ENCODE data around the gene TMEM72. TPM values are rescaled to one million over a fixed set of nuclear protein-coding genes. Genes with fewer than 3 reads are reported as not detected.

Gene TMEM72
- total RNA-seq, 1 experiment from 2014 or later = not detected

DNA sequence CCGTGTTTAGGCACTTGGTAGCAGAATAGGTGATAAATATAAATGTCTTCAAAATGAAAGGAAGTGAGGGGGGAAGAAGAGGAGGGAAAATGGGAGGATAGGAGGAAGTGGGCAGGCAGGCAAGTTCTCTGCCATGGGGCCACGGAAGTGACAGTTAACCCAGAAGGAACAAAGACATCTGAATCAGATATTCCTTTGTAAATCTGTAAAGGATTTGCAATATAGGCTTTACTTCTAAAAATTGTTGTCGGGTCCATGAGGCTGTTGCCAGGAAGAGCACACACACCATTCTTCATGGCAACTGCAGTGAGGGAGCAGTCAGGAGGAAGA is 24.8 kb downstream of the TMEM72 start:
- H3K4me2 ChIP-seq = no peak overlapping the region
- POLR2A ChIA-PET (ENCODE audit: unreplicated experiment) = no interaction called here

DNA sequence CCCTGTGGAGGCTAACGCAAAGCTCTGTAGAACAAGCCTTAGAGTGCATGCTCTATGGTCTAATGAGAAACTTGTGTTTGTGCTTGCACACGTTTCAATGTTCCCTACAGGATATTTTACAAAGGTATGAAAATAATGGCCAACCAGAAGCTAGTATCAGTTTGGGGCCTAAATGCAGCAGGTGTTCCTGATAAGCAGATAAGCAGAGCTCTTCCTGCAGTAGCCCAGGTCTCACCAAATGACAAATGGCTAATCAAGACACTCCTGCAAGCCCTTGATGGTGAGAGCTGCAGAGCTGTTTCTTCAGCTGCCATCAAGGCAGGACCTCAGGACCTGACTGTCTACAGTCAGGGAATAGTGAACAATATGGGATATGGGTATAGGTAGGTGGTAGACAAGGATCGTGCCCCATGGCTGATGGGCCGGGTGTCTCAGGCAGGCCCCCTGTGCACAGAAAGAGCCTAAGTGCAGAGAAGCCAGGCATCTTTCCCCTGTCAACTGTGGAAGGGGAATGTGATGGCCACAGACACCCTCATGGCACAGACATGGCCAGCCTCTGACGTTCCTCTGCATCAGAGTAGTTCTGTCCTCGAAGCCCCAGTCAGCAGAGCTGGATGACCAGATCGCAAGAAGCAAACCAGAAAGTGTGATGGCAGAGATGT is 25.3 kb downstream of the TMEM72 start:
- intact Hi-C loops (cut with micrococcal nuclease; ENCODE audit: unreplicated experiment) = no loop called here
- no peak for TF ChIP-seq EZH2 (IDR thresholded peaks at IDR 0.05; ENCODE audit: low read depth)
- TF ChIP-seq, protein P1, sequence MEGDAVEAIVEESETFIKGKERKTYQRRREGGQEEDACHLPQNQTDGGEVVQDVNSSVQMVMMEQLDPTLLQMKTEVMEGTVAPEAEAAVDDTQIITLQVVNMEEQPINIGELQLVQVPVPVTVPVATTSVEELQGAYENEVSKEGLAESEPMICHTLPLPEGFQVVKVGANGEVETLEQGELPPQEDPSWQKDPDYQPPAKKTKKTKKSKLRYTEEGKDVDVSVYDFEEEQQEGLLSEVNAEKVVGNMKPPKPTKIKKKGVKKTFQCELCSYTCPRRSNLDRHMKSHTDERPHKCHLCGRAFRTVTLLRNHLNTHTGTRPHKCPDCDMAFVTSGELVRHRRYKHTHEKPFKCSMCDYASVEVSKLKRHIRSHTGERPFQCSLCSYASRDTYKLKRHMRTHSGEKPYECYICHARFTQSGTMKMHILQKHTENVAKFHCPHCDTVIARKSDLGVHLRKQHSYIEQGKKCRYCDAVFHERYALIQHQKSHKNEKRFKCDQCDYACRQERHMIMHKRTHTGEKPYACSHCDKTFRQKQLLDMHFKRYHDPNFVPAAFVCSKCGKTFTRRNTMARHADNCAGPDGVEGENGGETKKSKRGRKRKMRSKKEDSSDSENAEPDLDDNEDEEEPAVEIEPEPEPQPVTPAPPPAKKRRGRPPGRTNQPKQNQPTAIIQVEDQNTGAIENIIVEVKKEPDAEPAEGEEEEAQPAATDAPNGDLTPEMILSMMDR (conservative IDR thresholded peaks at IDR 0.05) = no peak
- Histone ChIP-seq H2AFZ (no peak overlapping the region), H3K27ac (no peak overlapping the region), H3K4me3 (no peak overlapping the region), H3F3A (ENCODE audit: insufficient read depth, low read depth) (no peaks in the 10 kb centered on the region), H3K4me1 (replicated peaks; ENCODE audit: insufficient read depth) (no peaks in the 10 kb centered on the region), H3K4me2 (no peak overlapping the region), H3K79me2 (ENCODE audit: low read depth) (no peaks in the 10 kb centered on the region), H3K36me3 (ENCODE audit: low read depth) (no peaks in the 10 kb centered on the region), H3K9me2 (ENCODE audit: insufficient read depth) (no peaks in the 10 kb centered on the region), H3K9me3 (ENCODE audit: insufficient read depth, low read depth) (0 out of 2 replicates have a peak, but pooled peaks cover 10% of the 10 kb centered on the region), H4K20me1 (ENCODE audit: insufficient read depth) (no peaks in the 10 kb centered on the region), H3K27me3 (ENCODE audit: insufficient read depth, low read depth) (no peaks in the 10 kb centered on the region)
- no TSS peak for BruUV-seq (replicated peaks)
- ChIA-PET POLR2A (ENCODE audit: unreplicated experiment) (no interaction called here), CTCF (no interaction called here)
- DNase-seq = no peak

More for the DNA sequence above, 24.8 kb downstream of the TMEM72 start:
- Histone ChIP-seq H3K79me2 (ENCODE audit: low read depth) (no peaks in the 10 kb centered on the region), H3K27me3 (ENCODE audit: insufficient read depth, low read depth) (0 out of 2 replicates have a peak, but pooled peaks cover 2% of the 10 kb centered on the region), H3K36me3 (ENCODE audit: low read depth) (no peaks in the 10 kb centered on the region), H2AFZ (no peak overlapping the region), H3K27ac (no peak overlapping the region), H3K4me1 (replicated peaks; ENCODE audit: insufficient read depth) (no peaks in the 10 kb centered on the region), H3K9me2 (ENCODE audit: insufficient read depth) (no peaks in the 10 kb centered on the region), H4K20me1 (ENCODE audit: insufficient read depth) (no peaks in the 10 kb centered on the region), H3K9me3 (ENCODE audit: insufficient read depth, low read depth) (0 out of 2 replicates have a peak, but pooled peaks cover 8% of the 10 kb centered on the region), H3F3A (ENCODE audit: insufficient read depth, low read depth) (no peaks in the 10 kb centered on the region), H3K4me3 (no peak overlapping the region)
- CTCF ChIA-PET = no interaction called here
- TF ChIP-seq, protein P1 (conservative IDR thresholded peaks at IDR 0.05) = no peak
- no peak for TF ChIP-seq EZH2 (IDR thresholded peaks at IDR 0.05; ENCODE audit: low read depth)
- no TSS peak for BruUV-seq (replicated peaks)
- no peak for DNase-seq
- intact Hi-C loops (cut with micrococcal nuclease; ENCODE audit: unreplicated experiment) = no loop called here

DNA sequence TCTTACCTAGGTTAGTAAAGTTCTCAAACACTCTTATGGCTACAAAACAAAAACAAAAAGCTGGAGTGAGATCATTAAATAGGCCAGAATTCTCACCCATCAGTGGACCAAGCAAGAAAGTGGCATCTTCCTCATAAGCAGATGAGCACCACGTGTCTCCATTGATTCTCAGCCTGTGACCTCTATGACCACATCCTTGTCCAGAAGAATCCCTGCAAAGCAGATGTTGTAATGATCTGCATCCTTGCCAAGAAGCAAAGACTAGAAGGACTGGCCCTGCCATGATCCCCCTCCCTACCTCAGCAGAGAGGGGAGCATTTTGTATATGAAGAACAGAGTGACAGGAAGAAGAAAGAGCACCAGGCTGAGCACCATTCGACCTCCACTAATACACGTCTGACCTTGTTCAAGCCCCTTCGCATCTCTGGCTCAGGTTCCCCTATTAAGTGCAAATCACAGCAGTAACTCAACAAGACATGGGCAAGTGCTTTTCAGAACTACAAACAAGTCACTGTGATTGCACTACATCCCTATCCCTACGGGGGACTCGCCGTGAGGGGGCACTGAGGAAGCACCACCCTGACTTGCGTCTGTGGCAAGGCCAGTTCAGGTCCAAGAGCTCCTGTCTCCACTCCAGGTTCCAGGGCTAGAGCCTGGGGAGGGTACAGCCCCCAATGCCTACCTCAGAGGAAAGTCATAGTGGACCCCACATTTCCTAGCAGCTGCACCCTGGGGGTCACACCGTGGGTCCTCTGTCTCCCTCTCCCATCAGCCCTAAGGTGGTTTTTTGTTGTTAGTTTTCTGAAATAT is 26.3 kb downstream of the TMEM72 start:
- Histone ChIP-seq H3F3A (ENCODE audit: insufficient read depth, low read depth) (no peaks in the 10 kb centered on the region), H3K9me2 (ENCODE audit: insufficient read depth) (no peaks in the 10 kb centered on the region), H3K4me2 (no peak overlapping the region), H3K4me3 (no peak overlapping the region), H4K20me1 (ENCODE audit: insufficient read depth) (no peaks in the 10 kb centered on the region), H3K4me1 (replicated peaks; ENCODE audit: insufficient read depth) (no peaks in the 10 kb centered on the region), H3K79me2 (ENCODE audit: low read depth) (no peaks in the 10 kb centered on the region), H3K27ac (no peak overlapping the region), H3K9me3 (ENCODE audit: insufficient read depth, low read depth) (0 out of 2 replicates have a peak, but pooled peaks cover 10% of the 10 kb centered on the region), H3K36me3 (ENCODE audit: low read depth) (no peaks in the 10 kb centered on the region), H2AFZ (no peak overlapping the region), H3K27me3 (ENCODE audit: insufficient read depth, low read depth) (no peaks in the 10 kb centered on the region)
- CTCF ChIA-PET = interaction anchor here (1.0 kb wide), 1 partner anchor 38 kb away, joined by 3 read pairs; no protein-coding TSS in a partner anchor
- POLR2A ChIA-PET (ENCODE audit: unreplicated experiment) = no interaction called here
- BruUV-seq (replicated peaks) = no TSS peak
- DNase-seq = no peak
- TF ChIP-seq, protein P1 (conservative IDR thresholded peaks at IDR 0.05) = no peak
- TF ChIP-seq EZH2 (IDR thresholded peaks at IDR 0.05; ENCODE audit: low read depth) = no peak
- intact Hi-C loops (cut with micrococcal nuclease; ENCODE audit: unreplicated experiment) = no loop called here
